NCI-H510A (cell line): Measurements from ENCODE around the gene DGKG.

Experiments
- DNase-seq: peaks from one replicate; lab custom pipeline; 2025; lab: John Stamatoyannopoulos, UW

DGKG gene

DNA sequence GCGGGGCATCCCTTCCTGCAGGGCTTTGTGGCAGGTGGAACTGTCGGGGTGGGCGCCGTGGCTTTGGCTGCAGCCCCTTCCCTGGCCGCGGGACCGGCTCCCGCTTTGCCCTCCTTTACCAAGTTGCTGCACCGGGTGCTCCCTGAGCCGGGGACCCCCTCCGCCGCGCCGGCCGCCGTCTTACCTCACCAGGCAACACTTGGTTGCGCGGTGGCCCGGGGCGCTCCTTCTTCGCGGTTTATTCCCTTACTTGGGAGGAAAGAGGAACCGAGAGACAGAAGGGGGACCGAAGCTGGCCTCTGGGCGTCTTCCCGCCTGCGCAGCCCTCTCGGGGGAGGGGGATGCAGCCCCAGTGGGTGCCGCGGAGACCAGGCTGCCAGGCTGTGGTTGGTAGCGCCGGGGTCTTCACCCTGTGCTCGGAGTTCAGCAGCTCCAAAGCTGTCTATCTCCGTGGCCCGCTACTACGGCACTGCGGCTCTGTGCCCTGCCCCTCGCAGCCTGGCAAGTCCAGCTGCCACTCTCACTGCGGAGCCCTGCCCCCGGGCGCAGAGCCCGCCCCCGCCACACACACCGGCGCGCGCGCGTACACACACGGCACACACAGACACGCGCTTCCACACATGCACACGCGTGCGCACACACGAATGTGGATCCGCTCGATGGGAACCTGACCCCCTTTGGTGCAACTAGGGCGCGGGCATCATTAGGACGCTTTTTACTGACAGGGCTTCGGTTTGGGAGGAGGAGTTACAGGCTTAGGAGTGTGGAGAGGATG is at the start of gene DGKG:
Gene DGKG, minus strand, starts transcription at position 473 of the 775 bp plus-strand sequence. CDS start 41,775 bp downstream, outside the sequence.
- DNase-seq: peak; percentile 24

- DNase-seq: no peak
Observed at GRCh38 chr3:186411089-186411488, 49.1 kb upstream of the DGKG start.

DNA sequence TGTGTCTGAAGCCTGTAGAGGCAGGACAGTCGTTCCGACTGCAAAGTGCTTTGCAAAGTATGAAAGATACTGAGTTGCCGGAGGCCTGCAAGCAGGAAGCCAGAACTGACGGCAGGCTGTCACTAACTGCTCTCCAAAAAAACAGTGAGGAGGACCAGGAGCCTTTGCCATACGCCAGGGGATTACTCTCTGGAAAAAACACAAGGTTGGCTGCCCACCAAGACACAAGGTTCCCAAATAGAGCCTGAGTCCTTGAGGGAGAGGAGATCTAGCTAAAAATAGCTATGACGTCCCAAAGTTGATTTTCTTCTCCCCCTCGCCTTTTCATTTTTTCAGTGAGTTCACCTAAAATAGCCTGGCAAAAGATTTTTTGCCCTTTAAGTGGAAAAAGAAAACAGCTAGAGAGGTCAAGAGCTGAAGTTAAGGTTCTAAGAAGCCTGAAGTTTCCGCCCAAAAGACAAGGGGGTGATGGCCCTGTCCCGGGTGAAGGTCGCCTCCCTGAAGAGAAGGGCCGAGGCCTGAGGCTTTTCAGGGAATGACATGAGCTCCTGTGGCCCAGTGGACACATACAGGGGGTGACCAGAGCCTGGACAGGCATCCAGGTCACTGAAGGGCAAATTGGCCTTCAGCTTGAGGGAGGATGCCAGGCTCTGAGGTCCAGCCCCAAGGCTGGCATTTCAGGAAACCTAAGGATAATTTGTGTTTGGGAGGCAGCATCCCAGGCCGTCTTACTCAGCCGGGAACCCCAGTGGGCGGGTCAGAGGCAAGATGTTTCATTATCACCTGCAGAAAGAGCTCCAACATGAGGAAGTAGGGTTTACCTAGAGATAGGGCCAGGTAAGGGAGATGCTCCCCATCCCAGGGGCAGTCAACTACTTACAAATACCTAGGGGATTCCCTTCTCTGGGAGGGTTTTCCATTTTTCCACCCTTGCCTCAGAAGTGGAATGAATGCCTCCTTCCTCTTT is 44.9 kb upstream of the DGKG start:
- DNase-seq: no peak

DNA sequence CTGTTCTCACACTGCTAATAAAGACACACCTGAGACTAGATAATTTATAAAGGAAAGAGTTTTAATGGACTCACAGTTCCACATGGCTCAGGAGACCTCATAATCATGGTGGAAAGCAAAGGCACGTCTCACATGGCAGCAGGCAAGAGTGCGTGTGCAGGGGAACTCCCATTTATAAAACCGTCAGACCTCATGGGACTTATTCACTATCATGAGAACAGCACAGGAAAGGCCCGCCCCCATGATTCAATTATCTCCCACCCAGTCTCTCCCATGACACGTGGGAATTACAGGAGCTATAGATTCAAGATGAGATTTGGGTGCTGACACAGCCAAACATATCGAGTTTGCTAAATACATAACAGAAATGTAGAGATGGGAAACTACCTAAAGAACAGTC is 39.5 kb upstream of the DGKG start:
- DNase-seq: no peak

- no peak for DNase-seq
Observed at GRCh38 chr3:186400662-186401061, 38.6 kb upstream of the DGKG start.

GRCh38 chr3:186400026-186400425 is 38.0 kb upstream of the DGKG start:
- no peak for DNase-seq

- DNase-seq: no peak
Observed at GRCh38 chr3:186394566-186395217, 32.7 kb upstream of the DGKG start.

DNA sequence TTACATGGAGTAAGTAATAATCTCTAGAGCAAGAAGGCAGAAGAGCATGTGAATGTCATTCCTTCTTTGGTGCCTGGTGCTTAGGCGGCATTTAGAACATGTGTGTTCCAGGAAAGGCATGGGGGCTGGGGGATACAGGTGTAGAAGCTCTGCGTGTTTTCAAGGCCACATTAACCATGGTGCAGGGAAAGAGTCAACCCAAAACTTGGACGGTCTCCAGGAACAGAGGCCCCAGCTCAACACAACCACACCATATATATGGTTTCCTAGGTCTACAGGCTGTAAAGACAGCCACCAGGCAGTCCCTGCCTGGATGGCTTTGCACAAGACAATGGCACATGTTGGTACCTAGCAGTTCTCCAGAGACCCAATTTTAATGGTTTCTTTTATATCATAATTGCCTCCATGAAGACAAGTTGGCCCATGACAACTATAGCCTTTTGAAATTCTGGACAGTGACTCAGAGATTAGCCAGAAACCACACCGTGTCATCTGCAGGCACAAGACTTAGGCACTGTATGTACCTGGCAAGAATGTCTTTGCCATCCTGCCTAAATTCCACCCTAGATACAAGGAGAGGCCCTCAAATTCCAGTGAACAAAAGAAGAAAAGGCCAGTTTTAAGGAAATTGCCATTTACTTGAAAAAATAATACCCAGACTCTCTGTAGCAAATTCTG is 25.0 kb upstream of the DGKG start:
- DNase-seq: no peak

DNA sequence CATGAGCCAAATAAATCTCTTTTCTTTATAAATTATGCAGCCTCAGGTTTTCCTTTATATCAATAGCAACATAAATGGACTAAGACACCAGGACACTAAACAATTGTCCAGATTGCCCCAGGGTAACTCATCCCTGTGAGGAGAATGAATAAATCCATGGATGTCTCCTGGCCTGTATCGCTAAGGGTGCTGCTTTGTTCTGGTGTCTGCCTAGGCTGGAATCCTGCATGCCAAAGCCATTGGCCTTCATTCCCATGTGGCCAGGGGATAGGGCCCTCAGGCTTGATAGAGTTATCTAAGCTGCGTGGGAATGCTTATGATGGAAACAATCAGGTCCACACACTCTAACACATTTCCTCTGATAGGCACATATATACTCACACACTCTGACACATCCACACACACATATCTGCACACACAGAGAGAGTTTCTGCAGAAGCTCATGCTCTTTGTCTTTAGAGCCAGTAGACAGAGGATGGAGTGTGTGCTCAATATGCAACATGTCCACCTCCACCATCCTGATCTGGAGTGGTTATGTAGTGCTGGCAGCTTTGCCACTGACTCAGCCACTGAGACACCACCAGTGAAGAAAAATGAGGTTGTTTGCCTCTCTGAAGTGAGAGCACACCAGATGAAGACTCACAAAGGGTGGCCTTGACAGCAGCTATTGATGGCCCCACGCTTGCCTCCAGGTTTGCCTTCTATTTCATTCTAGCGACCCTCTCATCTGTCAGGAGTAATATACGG is 24.0 kb upstream of the DGKG start:
- no peak for DNase-seq

DNA sequence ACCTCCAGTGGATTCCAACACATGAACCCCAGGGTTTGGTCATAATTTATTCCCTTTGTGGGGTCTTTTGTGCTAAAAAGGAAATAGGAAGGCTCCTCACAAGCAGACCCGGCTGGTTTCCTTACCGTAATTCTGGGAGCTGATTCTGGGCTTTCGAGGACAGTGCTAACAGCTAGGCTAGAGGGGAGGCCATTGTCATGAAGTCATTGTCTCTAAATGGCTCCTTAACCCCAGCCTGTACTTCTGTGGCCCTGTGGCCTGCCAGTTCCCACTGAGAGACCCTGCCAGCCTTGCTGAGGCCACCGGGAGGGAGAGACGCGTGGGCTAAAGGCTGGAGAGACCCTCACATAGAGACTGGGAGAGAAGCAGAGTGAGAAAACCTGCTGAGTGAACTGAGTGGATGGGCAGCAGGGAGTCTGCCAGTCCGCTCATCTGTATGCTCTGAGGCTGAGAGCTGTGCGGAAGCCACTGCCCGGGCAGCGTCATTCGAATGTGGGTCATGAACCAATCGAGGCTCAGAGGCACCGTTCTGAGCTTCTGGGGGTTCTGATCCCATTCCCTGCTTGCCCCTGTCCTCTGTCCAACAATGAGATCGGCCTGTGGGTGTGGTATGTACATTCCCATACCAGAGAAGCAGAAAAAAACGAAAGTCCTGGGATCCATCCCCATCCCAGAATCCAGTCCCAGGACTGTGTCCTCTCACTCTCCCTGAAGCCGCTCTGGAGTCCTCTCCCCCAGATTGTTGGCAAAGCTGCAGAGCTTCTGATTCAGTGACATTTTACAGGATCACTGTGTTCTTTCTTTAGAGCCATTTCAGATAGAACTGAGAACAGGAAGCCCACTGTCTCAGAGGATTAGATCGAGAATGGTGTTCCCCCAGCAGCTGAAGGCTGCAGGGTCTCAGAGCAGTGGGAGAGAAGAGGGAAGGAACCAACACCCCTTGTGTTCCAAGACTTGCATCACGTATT is 21.3 kb upstream of the DGKG start:
- no peak for DNase-seq

DNA sequence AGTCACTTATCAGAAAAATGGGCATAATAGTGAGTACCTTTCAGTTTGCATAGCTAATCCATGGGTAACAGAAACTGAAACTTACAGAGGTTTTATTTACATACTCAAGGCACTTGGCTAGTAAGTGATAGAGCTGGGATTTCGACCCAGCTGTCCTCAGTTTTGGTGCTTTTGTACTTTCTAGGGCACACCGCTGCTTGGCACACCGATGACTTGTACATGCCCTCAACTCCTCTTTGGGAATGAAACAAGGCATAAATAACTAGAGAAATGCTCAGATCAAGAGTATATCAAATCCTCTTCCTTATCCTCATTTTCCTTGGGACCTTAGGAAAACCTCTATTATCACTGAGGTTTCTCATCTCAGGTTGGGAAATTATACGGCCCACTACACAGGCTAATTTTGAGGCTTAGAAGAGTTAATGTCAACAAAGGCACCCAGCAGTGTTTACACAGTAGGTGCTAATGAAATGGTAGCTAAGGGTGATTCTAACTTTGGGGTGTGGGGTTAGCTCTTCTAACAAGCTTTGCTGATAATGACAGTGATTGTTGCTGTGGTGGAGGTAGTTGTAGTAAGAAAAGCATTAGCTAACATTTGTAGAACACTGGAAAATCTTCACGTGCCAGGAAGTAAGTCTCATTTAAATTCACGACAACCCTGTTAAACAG is 20.3 kb upstream of the DGKG start:
- DNase-seq: no peak

DNA sequence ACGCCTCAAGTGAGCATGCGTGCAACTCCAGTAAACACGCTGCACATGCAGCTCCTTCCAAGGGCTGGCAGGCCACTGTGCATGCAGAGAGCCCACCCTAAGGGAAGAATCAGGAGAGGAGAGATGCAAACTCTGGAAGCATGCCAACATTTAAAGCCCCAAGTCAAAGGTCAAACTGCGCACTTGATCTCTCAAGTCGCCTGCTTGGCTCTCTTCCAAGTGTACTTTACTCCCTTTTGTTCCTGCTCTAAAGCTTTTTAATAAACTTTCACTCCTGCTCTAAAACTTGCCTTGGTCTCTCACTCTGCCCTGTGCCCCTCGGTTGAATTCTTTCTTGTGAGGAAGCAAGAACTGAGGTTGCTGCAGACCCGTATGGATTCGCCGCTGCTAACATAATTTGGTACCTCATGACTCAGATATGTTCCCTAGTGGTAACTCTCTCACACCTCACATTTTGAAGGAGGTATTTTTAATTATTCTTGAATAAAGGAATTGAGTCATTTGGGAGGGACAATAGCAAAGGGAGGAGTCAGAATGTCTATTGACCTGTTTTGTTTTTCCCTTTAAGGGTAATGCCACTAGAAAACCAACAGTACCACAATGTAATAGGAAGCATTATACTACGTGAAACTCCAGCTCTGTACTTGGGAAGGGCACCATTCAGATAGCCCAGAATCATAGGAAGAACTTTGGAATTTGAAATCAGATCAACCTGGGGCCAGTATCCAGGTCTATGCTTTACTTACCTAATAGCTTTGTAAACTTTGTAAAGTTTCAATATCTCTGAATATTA is 19.6 kb upstream of the DGKG start:
- no peak for DNase-seq

GRCh38 chr3:186380622-186381380 is 18.8 kb upstream of the DGKG start:
- DNase-seq: no peak

- no peak for DNase-seq
Observed at GRCh38 chr3:186375443-186375842, 13.4 kb upstream of the DGKG start.

DNA sequence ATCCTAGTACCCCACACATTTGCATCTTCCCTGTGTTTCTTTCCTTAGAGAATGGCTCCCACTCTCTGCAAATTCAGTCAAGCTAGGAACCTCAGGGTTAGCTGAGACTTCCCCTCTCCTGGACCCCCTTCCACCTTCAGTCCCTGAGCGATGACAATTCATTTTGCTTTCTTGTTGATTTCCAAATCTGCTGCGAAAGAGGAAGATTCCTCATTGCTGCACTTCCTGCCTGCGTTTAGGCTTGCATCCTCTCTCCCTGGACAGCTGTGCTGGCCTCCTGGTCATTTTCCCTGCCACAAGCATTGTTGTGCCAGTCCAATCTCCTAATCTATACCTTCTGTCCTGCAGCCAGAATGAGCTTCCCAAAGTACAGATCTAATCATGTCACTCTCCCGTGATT is 12.3 kb upstream of the DGKG start:
- no peak for DNase-seq

- no peak for DNase-seq
Observed at GRCh38 chr3:186369217-186369616, 7.2 kb upstream of the DGKG start.

DNA sequence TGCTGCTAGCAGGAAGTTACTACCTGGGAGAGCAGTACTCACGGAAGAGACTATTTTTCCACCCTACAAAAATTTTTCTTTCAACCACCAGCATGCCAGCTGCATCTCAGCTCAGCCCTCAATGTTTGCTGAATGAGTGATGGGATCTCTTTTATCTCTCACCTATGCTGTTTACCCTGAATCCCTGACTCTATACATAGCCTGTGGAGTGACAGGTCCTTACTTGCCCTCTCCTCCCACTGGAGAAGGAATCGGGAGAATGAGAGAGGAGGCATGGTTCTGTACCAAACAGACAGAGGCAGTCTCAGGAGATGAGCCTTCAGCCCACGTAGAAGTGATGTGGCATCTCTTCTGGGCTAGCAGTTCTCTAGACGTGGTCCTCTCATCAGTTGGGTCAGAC is 6.7 kb upstream of the DGKG start:
- DNase-seq: no peak

DNA sequence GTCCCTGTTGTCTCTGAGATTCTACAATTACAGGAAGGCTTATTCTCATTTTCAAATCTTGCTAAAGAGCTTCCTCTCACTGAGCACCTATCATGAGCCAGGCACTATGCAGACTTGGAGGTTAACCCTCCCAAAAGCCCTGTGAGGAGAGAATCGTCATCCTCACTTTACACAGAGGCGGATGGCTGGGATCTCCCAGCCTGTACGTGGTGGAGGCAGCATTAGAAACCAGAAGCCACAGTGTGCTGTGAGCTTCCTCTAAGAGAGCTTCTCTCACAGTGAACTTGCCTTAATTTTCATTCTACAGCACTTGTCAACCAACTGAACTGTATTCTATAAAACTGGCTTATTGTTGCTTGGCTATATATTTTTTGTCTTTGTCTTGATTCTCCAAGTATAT is 6.1 kb upstream of the DGKG start:
- DNase-seq: no peak
